AG04450 (cell line): ENCODE results near the gene LMF2. TPM values are rescaled to one million over a fixed set of nuclear protein-coding genes. Genes with fewer than 3 reads are reported as not detected.

ENCODE experiments used
- CTCF ChIA-PET: fragments of 300-600, 350-600 bp; formaldehyde crosslinking; extraction: SDS; loops from one replicate; lab custom pipeline; 2022; ENCODE audit warnings: antibody characterized with exemption, inconsistent platforms; lab: Charles Lee
- POLR2A ChIA-PET: fragments of 350-600 bp; formaldehyde crosslinking; extraction: SDS; loops from one replicate; lab custom pipeline; 2021; ENCODE audit warnings: antibody characterized with exemption, inconsistent platforms; lab: Yijun Ruan, JAX
- DNase-seq: peaks from one replicate; pipeline ENCODE4 v3.0.0-alpha.2; 2011; ENCODE audit warnings: low read depth, low spot score
- H3K27ac ChIP-seq: one replicate; pipeline ENCODE4 v1.5.1; 2012; ENCODE audit warnings: low read depth, low read length, control low read depth
- H3K27me3 ChIP-seq: one replicate; pipeline ENCODE4 v1.6.0; 2012; ENCODE audit warnings: low read length; ENCODE audit not compliant: control insufficient read depth, insufficient read depth
- H3K4me3 ChIP-seq: 2 replicates; pipeline ENCODE4 v1.5.1; 2011; ENCODE audit warnings: mild to moderate bottlenecking, low read depth, low read length, control low read depth
- H3K9me3 ChIP-seq: 2 replicates; pipeline ENCODE4 v1.5.1; 2012; ENCODE audit warnings: low read length; ENCODE audit not compliant: control insufficient read depth, insufficient read depth
- polyA minus RNA-seq: library from RNA; depleted of rRNA, polyadenylated mRNA; stranded (reverse); fragments of >200 nt; gene quantifications from 2 replicates; pipeline ENCODE4 v1.2.3, GENCODE V29; 2011; rRNA and poly(A)+ RNA removed
- polyA plus RNA-seq: library from polyadenylated mRNA; depleted of rRNA; stranded (reverse); fragments of >200 nt; gene quantifications from 2 replicates; pipeline ENCODE4 v1.2.3, GENCODE V29; 2011; rRNA removed
- TF ChIP-seq, protein P1 (sequence below): IDR thresholded peaks from 2 replicates; pipeline ENCODE4 v1.5.1; 2011; ENCODE audit warnings: low read depth, low read length, control low read depth, inconsistent platforms

Gene LMF2
- polyA plus RNA-seq (25.7 and 46.6 TPM in 2 replicates), polyA minus RNA-seq (23.1 and 28.0 TPM in 2 replicates)

DNA sequence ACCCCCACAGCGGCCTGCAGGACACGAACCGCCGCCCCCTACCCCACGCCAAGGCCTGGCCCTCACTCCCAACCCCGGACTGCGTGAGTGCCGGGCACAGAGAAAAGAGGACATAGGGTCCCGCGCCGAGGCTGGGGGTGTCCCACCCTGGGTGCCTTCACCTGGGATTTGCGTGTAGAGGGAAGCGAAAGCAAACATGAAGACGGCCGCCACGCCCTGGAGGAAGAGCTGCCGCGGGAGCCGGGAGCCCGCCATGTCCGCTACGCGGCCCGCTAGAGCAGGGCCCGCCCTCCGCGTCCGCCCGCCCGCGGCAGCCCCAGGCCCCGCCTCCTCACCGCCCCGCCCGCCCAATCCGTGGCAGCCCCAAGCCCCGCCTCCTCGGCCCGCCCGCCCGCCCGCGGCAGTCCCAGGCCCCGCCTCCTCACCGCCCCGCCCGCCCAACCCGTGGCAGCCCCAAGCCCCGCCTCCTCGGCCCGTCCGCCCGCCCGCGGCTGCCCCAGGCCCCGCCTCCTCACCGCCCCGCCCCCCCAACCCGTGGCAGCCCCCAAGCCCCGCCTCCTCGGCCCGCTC, at the start of gene LMF2:
Gene LMF2, minus strand, starts transcription at position 282 of the 570 bp plus-strand sequence. Its CDS starts 27 bp downstream, at position 255.
- TF ChIP-seq, protein P1, sequence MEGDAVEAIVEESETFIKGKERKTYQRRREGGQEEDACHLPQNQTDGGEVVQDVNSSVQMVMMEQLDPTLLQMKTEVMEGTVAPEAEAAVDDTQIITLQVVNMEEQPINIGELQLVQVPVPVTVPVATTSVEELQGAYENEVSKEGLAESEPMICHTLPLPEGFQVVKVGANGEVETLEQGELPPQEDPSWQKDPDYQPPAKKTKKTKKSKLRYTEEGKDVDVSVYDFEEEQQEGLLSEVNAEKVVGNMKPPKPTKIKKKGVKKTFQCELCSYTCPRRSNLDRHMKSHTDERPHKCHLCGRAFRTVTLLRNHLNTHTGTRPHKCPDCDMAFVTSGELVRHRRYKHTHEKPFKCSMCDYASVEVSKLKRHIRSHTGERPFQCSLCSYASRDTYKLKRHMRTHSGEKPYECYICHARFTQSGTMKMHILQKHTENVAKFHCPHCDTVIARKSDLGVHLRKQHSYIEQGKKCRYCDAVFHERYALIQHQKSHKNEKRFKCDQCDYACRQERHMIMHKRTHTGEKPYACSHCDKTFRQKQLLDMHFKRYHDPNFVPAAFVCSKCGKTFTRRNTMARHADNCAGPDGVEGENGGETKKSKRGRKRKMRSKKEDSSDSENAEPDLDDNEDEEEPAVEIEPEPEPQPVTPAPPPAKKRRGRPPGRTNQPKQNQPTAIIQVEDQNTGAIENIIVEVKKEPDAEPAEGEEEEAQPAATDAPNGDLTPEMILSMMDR: no peak
- Histone ChIP-seq H3K27ac (peak within 1 kb of the TSS; percentile 68), H3K27me3 (no peaks in the 10 kb centered on the region), H3K4me3 (peak within 1 kb of the TSS; percentile 99), H3K9me3 (no peaks in the 10 kb centered on the region; the same call in 1 of the 2 replicates)
- ChIA-PET CTCF (interaction anchor here (0.7 to 4.2 kb wide), 4 partner anchors 9 to 113 kb away, joined by 4 to 28 read pairs (median 6); partner anchors contain the start of genes SCO2 and SYCE3), POLR2A (interaction anchor here (0.8 to 1.9 kb wide), 6 partner anchors 9 to 75 kb away, joined by 3 to 29 read pairs (median 4); partner anchors contain the start of genes CHKB and SCO2)
- no peak for DNase-seq

GRCh38 chr22:50556703-50557102, 49.2 kb upstream of the LMF2 start:
- DNase-seq: no peak
- TF ChIP-seq, protein P1: no peak
- H3K27me3 ChIP-seq: peaks cover 20% of the 10 kb centered on the region
- ChIA-PET POLR2A (interaction anchor here (1.1 kb wide), 1 partner anchor 26 kb away, joined by 5 read pairs; the partner anchor contains the start of gene CHKB), CTCF (interaction anchor here (0.5 kb wide), 1 partner anchor 21 kb away, joined by 4 read pairs; no protein-coding TSS in a partner anchor)
- no peak overlapping the region for H3K4me3 ChIP-seq
- no peak overlapping the region for H3K27ac ChIP-seq
- H3K9me3 ChIP-seq: no peaks in the 10 kb centered on the region

- Histone ChIP-seq H3K27me3 (peaks cover 36% of the 10 kb centered on the region), H3K9me3 (no peaks in the 10 kb centered on the region), H3K4me3 (no peak overlapping the region), H3K27ac (no peak overlapping the region)
- ChIA-PET POLR2A (no interaction called here), CTCF (no interaction called here)
- no peak for DNase-seq
- TF ChIP-seq, protein P1: no peak
Observed at GRCh38 chr22:50553310-50553709, 45.8 kb upstream of the LMF2 start.

GRCh38 chr22:50551160-50551752, 43.8 kb upstream of the LMF2 start:
- TF ChIP-seq, protein P1: no peak
- Histone ChIP-seq H3K27me3 (peaks cover 47% of the 10 kb centered on the region), H3K9me3 (no peaks in the 10 kb centered on the region; the same call in 1 of the 2 replicates), H3K4me3 (no peak overlapping the region), H3K27ac (no peak overlapping the region)
- ChIA-PET POLR2A (interaction anchor here (1.6 kb wide), 1 partner anchor 25 kb away, joined by 3 read pairs; the partner anchor contains the start of gene SCO2), CTCF (interaction anchor here (3.3 kb wide), 1 partner anchor 12 kb away, joined by 11 read pairs; the partner anchor contains the start of gene SYCE3)
- no peak for DNase-seq
